IgD-negative memory B cell (primary cell): Measurements from ENCODE around the gene VSIR. TPM values are rescaled to one million over a fixed set of nuclear protein-coding genes. Genes with fewer than 3 reads are reported as not detected.

Experiments used
- polyA plus RNA-seq: library from polyadenylated mRNA; unstranded; fragments of 300-500 nt; fragmentation: Illumina TruSeq; gene quantifications from one replicate; pipeline ENCODE4 v1.2.3, GENCODE V29; 2021

VSIR gene
- polyA plus RNA-seq, 1 donor from 2014 or later = 73.6 TPM

Other genes with a start within 250 kb of the VSIR start
- gene C10orf105, start 53.7 kb downstream of the VSIR start, polyA plus RNA-seq = not detected
- gene PSAP, start 77.7 kb upstream of the VSIR start, polyA plus RNA-seq = 625 TPM
- gene CHST3, start 190.9 kb upstream of the VSIR start, polyA plus RNA-seq = not detected